MM.1S (cell line): Measurements from ENCODE around the gene BARD1.

Experiments used
- DNase-seq: peaks from one replicate; pipeline ENCODE4 v3.0.0-alpha.2; 2015
- H2AFZ ChIP-seq: fragments of 300-600 bp; sonication (generic); 2 replicates; pipeline ENCODE4 v1.6.0; 2016; ENCODE audit warnings: antibody characterized with exemption, low read length
- H3F3A ChIP-seq: fragments of 300-600 bp; sonication (generic); 2 replicates; pipeline ENCODE4 v1.6.1; 2016; ENCODE audit warnings: mild to moderate bottlenecking, antibody characterized with exemption, low read length, moderate library complexity, mixed read lengths; ENCODE audit not compliant: insufficient read depth
- H3K27ac ChIP-seq: fragments of 300-600 bp; sonication (generic); 2 replicates; pipeline ENCODE4 v1.5.1; 2016; ENCODE audit warnings: mild to moderate bottlenecking, low read length
- H3K27me3 ChIP-seq: fragments of 300-600 bp; sonication (generic); replicated peaks from 2 replicates; pipeline ENCODE4 v1.6.0; 2016; ENCODE audit warnings: low read length; ENCODE audit not compliant: insufficient read depth
- H3K36me3 ChIP-seq: fragments of 300-600 bp; sonication (generic); replicated peaks from 2 replicates; pipeline ENCODE4 v1.6.1; 2016; ENCODE audit warnings: mild to moderate bottlenecking, low read length, mixed read lengths; ENCODE audit not compliant: insufficient read depth
- H3K4me1 ChIP-seq: fragments of 300-600 bp; sonication (generic); 2 replicates; pipeline ENCODE4 v1.6.1; 2016; ENCODE audit warnings: low read length, mixed read lengths
- H3K4me2 ChIP-seq: fragments of 300-600 bp; sonication (generic); 2 replicates; pipeline ENCODE4 v1.6.0; 2016; ENCODE audit warnings: low read depth, low read length
- H3K4me3 ChIP-seq: fragments of 300-600 bp; sonication (generic); 2 replicates; pipeline ENCODE4 v1.5.1; 2016; ENCODE audit warnings: low read length, mixed read lengths
- H3K79me2 ChIP-seq: fragments of 300-600 bp; sonication (generic); 2 replicates; pipeline ENCODE4 v1.6.1; 2016; ENCODE audit warnings: mixed run types, low read length, mixed read lengths
- H3K9ac ChIP-seq: fragments of 300-600 bp; sonication (generic); 2 replicates; pipeline ENCODE4 v1.6.1; 2016; ENCODE audit warnings: low read length, mixed read lengths
- H3K9me2 ChIP-seq: fragments of 300-600 bp; sonication (generic); replicated peaks from 2 replicates; pipeline ENCODE4 v1.6.1; 2016; ENCODE audit warnings: mild to moderate bottlenecking, low read length, mixed read lengths; ENCODE audit not compliant: insufficient read depth
- H3K9me3 ChIP-seq: fragments of 300-600 bp; sonication (generic); replicated peaks from 2 replicates; pipeline ENCODE4 v1.6.1; 2016; ENCODE audit warnings: mild to moderate bottlenecking, low read length, mixed read lengths; ENCODE audit not compliant: insufficient read depth
- H4K20me1 ChIP-seq: fragments of 300-600 bp; sonication (generic); 2 replicates; pipeline ENCODE4 v1.6.1; 2016; ENCODE audit warnings: mild to moderate bottlenecking, low read length, moderate library complexity, mixed read lengths; ENCODE audit not compliant: insufficient read depth
- CTCF ChIP-seq: fragments of 300-600 bp; sonication (generic); IDR thresholded peaks from 2 replicates; pipeline ENCODE4 v1.5.1; 2016; ENCODE audit warnings: antibody characterized with exemption, low read length, mixed read lengths
- EZH2 ChIP-seq: fragments of 300-600 bp; sonication (generic); optimal IDR thresholded peaks from 2 replicates; pipeline ENCODE3; 2017; ENCODE audit warnings: low read depth, mild to moderate bottlenecking, antibody characterized with exemption, low read length, mixed read lengths
- EZH2phosphoT487 ChIP-seq: fragments of 300-600 bp; sonication (generic); IDR thresholded peaks from 2 replicates; pipeline ENCODE4 v1.6.1; 2018; ENCODE audit warnings: antibody characterized with exemption, low read length

The BARD1 gene

GRCh38 chr2:214713080-214713830 lies 96.2 kb downstream of the BARD1 start:
- Histone ChIP-seq H3K27ac (no peak overlapping the region), H3K79me2 (no peaks in the 10 kb centered on the region), H3K9me2 (no peaks in the 10 kb centered on the region), H3K27me3 (no peaks in the 10 kb centered on the region), H3K4me1 (no peaks in the 10 kb centered on the region), H4K20me1 (no peaks in the 10 kb centered on the region), H2AFZ (no peak overlapping the region), H3K4me2 (no peak overlapping the region), H3K4me3 (no peak overlapping the region), H3K36me3 (no peaks in the 10 kb centered on the region), H3F3A (no peaks in the 10 kb centered on the region), H3K9me3 (no peaks in the 10 kb centered on the region), H3K9ac (no peak overlapping the region)
- TF ChIP-seq CTCF: no peak
- no peak for TF ChIP-seq EZH2phosphoT487
- TF ChIP-seq EZH2: no peak
- DNase-seq: no peak

- H2AFZ ChIP-seq: no peak overlapping the region
- no peaks in the 10 kb centered on the region for H3K9me3 ChIP-seq
- H3F3A ChIP-seq: no peaks in the 10 kb centered on the region
- no peak overlapping the region for H3K9ac ChIP-seq
- H3K9me2 ChIP-seq: no peaks in the 10 kb centered on the region
- H3K27ac ChIP-seq: no peak overlapping the region
- no peaks in the 10 kb centered on the region for H3K4me1 ChIP-seq
- TF ChIP-seq EZH2phosphoT487: no peak
- TF ChIP-seq CTCF: no peak
- TF ChIP-seq EZH2: no peak
- DNase-seq: peak; percentile 46
- H3K4me3 ChIP-seq: no peak overlapping the region
- no peak overlapping the region for H3K4me2 ChIP-seq
- H3K36me3 ChIP-seq: no peaks in the 10 kb centered on the region
- H3K27me3 ChIP-seq: no peaks in the 10 kb centered on the region
- H3K79me2 ChIP-seq: no peaks in the 10 kb centered on the region
- H4K20me1 ChIP-seq: no peaks in the 10 kb centered on the region
These were observed 98.8 kb downstream of the BARD1 start for GRCh38 chr2:214710729-214711128.

- H2AFZ ChIP-seq: no peak overlapping the region
- H3K79me2 ChIP-seq: no peaks in the 10 kb centered on the region
- H3F3A ChIP-seq: no peaks in the 10 kb centered on the region
- H3K9me3 ChIP-seq: no peaks in the 10 kb centered on the region
- H3K4me3 ChIP-seq: no peak overlapping the region
- H4K20me1 ChIP-seq: no peaks in the 10 kb centered on the region
- no peaks in the 10 kb centered on the region for H3K27me3 ChIP-seq
- TF ChIP-seq EZH2phosphoT487: no peak
- TF ChIP-seq CTCF: no peak
- TF ChIP-seq EZH2: no peak
- DNase-seq: no peak
- H3K36me3 ChIP-seq: no peaks in the 10 kb centered on the region
- H3K4me1 ChIP-seq: no peaks in the 10 kb centered on the region
- H3K27ac ChIP-seq: no peak overlapping the region
- no peaks in the 10 kb centered on the region for H3K9me2 ChIP-seq
- H3K4me2 ChIP-seq: no peak overlapping the region
- no peak overlapping the region for H3K9ac ChIP-seq
These were observed 102.5 kb downstream of the BARD1 start for GRCh38 chr2:214706986-214707385.
